DOHH2 (cell line): ENCODE results near the gene GFPT2.

Experiments used
- H3F3A ChIP-seq: fragments of 200-600 bp; sonication (generic), shearing (Covaris generic); 2 replicates; pipeline ENCODE4 v1.6.0; 2016; ENCODE audit warnings: antibody characterized with exemption, mild to moderate bottlenecking; ENCODE audit not compliant: control insufficient read depth, insufficient read depth
- H3K27ac ChIP-seq: fragments of 200-600 bp; sonication (generic); 2 replicates; pipeline ENCODE4 v1.5.1; 2014; ENCODE audit warnings: low read depth, mild to moderate bottlenecking, low read length, moderate library complexity
- H3K27me3 ChIP-seq: fragments of 200-600 bp; sonication (generic); 2 replicates; pipeline ENCODE4 v1.6.1; 2014; ENCODE audit warnings: mild to moderate bottlenecking, low read length, mixed read lengths; ENCODE audit not compliant: control insufficient read depth
- H3K36me3 ChIP-seq: fragments of 200-600 bp; sonication (generic); 2 replicates; pipeline ENCODE4 v1.6.1; 2014; ENCODE audit warnings: mild to moderate bottlenecking, low read length, moderate library complexity, mixed read lengths; ENCODE audit not compliant: control insufficient read depth
- H3K4me1 ChIP-seq: fragments of 200-600 bp; sonication (generic); 2 replicates; pipeline ENCODE4 v1.6.1; 2014; ENCODE audit warnings: mild to moderate bottlenecking, low read length, mixed read lengths; ENCODE audit not compliant: control insufficient read depth
- H3K4me2 ChIP-seq: fragments of 200-600 bp; sonication (generic); 2 replicates; pipeline ENCODE4 v1.6.0; 2014; ENCODE audit warnings: mild to moderate bottlenecking, low read length, moderate library complexity
- H3K4me3 ChIP-seq: fragments of 200-600 bp; sonication (generic); 2 replicates; pipeline ENCODE4 v1.5.1; 2014; ENCODE audit warnings: mild to moderate bottlenecking, low read length, mixed read lengths
- H3K79me2 ChIP-seq: fragments of 200-600 bp; sonication (generic); 2 replicates; pipeline ENCODE4 v1.6.1; 2014; ENCODE audit warnings: mild to moderate bottlenecking, low read length, mixed read lengths; ENCODE audit not compliant: control insufficient read depth
- H3K9me2 ChIP-seq: fragments of 200-600 bp; sonication (generic); replicated peaks from 2 replicates; pipeline ENCODE4 v1.6.1; 2014; ENCODE audit warnings: mild to moderate bottlenecking, low read length, mixed read lengths; ENCODE audit not compliant: control insufficient read depth
- H3K9me3 ChIP-seq: fragments of 200-600 bp; sonication (generic); 2 replicates; pipeline ENCODE4 v1.6.1; 2014; ENCODE audit warnings: antibody characterized with exemption, low read length, mixed read lengths; ENCODE audit not compliant: control insufficient read depth, insufficient read depth
- H4K20me1 ChIP-seq: fragments of 200-600 bp; sonication (generic); 2 replicates; pipeline ENCODE4 v1.6.0; 2014; ENCODE audit warnings: low read depth, mild to moderate bottlenecking, antibody characterized with exemption, low read length, moderate library complexity; ENCODE audit not compliant: control insufficient read depth, insufficient read depth
- EZH2phosphoT487 ChIP-seq: fragments of 200-600 bp; sonication (generic); IDR thresholded peaks from 2 replicates; pipeline ENCODE4 v1.6.1; 2017; ENCODE audit warnings: borderline replicate concordance, mild to moderate bottlenecking, antibody characterized with exemption, low read length, moderate library complexity, mixed read lengths
- TF ChIP-seq, protein P1 (sequence below): fragments of 200-600 bp; sonication (generic); IDR thresholded peaks from one replicate; pipeline ENCODE4 v1.5.1; 2014; ENCODE audit warnings: antibody characterized with exemption, mild to moderate bottlenecking, low read depth, low read length; ENCODE audit not compliant: poor library complexity, severe bottlenecking

GFPT2 gene

DNA sequence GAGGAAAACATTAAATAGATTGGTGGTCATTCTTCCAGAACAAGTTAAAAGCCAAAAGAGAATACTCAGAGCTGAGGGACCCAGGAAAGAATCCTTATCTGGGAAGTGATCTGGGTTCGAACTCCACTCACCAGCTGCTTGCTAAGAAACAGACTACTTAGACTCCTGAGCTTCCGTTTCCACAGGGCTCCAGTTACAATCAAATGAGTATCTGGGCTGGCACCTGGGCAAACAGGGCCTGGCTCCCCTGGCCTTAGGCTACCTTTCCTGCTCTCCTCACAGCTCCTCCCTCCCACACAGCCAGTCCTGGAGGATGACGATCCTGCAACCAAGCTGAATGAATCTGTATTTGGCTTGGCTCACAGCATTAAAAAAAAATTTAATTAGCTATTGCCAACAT, 63.7 kb downstream of the GFPT2 start:
- Histone ChIP-seq H4K20me1 (peaks cover 10% of the 10 kb centered on the region), H3K4me1 (peaks cover 22% of the 10 kb centered on the region), H3K27me3 (no peaks in the 10 kb centered on the region), H3F3A (peaks cover 5% of the 10 kb centered on the region; the same call in 1 of the 2 replicates), H3K79me2 (peaks cover 74% of the 10 kb centered on the region), H3K27ac (no peak overlapping the region), H3K9me2 (no peaks in the 10 kb centered on the region), H3K4me2 (no peak overlapping the region), H3K4me3 (no peak overlapping the region), H3K36me3 (peaks cover 21% of the 10 kb centered on the region), H3K9me3 (no peaks in the 10 kb centered on the region)
- TF ChIP-seq, protein P1, sequence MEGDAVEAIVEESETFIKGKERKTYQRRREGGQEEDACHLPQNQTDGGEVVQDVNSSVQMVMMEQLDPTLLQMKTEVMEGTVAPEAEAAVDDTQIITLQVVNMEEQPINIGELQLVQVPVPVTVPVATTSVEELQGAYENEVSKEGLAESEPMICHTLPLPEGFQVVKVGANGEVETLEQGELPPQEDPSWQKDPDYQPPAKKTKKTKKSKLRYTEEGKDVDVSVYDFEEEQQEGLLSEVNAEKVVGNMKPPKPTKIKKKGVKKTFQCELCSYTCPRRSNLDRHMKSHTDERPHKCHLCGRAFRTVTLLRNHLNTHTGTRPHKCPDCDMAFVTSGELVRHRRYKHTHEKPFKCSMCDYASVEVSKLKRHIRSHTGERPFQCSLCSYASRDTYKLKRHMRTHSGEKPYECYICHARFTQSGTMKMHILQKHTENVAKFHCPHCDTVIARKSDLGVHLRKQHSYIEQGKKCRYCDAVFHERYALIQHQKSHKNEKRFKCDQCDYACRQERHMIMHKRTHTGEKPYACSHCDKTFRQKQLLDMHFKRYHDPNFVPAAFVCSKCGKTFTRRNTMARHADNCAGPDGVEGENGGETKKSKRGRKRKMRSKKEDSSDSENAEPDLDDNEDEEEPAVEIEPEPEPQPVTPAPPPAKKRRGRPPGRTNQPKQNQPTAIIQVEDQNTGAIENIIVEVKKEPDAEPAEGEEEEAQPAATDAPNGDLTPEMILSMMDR = no peak
- TF ChIP-seq EZH2phosphoT487 = no peak

GRCh38 chr5:180287868-180288267, 65.3 kb downstream of the GFPT2 start:
- Histone ChIP-seq H3F3A (no peaks in the 10 kb centered on the region), H3K27me3 (no peaks in the 10 kb centered on the region), H3K27ac (no peak overlapping the region), H3K9me2 (no peaks in the 10 kb centered on the region), H3K4me3 (no peak overlapping the region), H3K9me3 (no peaks in the 10 kb centered on the region), H3K4me2 (no peak overlapping the region), H3K79me2 (peaks cover 70% of the 10 kb centered on the region), H3K36me3 (peaks cover 16% of the 10 kb centered on the region), H4K20me1 (peaks cover 10% of the 10 kb centered on the region), H3K4me1 (peaks cover 9% of the 10 kb centered on the region)
- TF ChIP-seq, protein P1 = no peak
- no peak for TF ChIP-seq EZH2phosphoT487

DNA sequence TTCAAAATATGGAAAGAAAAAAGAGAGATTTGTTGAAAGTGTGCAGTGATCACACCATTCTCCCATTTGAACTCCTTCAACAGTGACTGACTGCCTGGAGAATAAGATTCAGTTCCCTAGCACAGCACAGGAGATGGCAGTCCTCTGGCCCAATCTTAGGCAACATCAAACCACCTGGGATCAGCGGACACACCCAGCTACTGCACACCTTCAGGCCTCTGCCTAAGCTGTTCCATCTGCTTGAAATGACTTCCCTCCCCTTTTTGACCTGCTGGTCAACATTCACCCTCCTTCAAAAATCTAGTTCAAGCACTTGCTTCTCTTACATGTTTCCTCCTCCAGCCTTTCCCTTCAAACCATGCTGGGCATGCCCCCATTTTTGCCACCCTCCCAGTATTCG, 65.7 kb downstream of the GFPT2 start:
- H4K20me1 ChIP-seq = peaks cover 10% of the 10 kb centered on the region
- peaks cover 66% of the 10 kb centered on the region for H3K79me2 ChIP-seq
- no peaks in the 10 kb centered on the region for H3K27me3 ChIP-seq
- no peak overlapping the region for H3K27ac ChIP-seq
- no peaks in the 10 kb centered on the region for H3F3A ChIP-seq
- H3K4me3 ChIP-seq = no peak overlapping the region
- no peaks in the 10 kb centered on the region for H3K9me2 ChIP-seq
- peaks cover 20% of the 10 kb centered on the region for H3K36me3 ChIP-seq
- no peak overlapping the region for H3K4me2 ChIP-seq
- peaks cover 9% of the 10 kb centered on the region for H3K4me1 ChIP-seq
- no peak for TF ChIP-seq EZH2phosphoT487
- TF ChIP-seq, protein P1 = no peak
- no peaks in the 10 kb centered on the region for H3K9me3 ChIP-seq
